ENCODE data around the gene ESPNL.

DNA sequence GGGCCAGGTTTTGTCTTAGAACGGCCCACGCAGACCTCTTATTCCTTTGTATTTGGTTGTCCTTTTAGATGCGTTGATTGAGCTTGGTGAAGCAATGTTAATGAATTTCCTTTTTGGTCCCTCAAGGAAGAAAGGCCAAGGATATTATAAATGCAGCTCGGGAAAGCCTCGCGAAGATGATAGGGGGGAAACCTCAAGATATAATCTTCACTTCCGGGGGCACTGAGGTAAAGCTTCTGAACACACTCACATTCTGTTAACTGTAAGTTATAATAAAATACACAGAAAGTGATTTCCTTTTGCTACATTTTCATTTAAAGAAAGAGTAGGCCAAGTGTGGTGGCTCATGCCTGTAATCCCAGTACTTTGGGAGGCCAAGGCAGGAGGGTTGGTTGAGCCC is 32.2 kb upstream of the ESPNL start:
- TF ChIP-seq, protein P1, sequence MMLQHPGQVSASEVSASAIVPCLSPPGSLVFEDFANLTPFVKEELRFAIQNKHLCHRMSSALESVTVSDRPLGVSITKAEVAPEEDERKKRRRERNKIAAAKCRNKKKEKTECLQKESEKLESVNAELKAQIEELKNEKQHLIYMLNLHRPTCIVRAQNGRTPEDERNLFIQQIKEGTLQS (IDR thresholded peaks at IDR 0.05), result no peak
- TF ChIP-seq, protein P2, sequence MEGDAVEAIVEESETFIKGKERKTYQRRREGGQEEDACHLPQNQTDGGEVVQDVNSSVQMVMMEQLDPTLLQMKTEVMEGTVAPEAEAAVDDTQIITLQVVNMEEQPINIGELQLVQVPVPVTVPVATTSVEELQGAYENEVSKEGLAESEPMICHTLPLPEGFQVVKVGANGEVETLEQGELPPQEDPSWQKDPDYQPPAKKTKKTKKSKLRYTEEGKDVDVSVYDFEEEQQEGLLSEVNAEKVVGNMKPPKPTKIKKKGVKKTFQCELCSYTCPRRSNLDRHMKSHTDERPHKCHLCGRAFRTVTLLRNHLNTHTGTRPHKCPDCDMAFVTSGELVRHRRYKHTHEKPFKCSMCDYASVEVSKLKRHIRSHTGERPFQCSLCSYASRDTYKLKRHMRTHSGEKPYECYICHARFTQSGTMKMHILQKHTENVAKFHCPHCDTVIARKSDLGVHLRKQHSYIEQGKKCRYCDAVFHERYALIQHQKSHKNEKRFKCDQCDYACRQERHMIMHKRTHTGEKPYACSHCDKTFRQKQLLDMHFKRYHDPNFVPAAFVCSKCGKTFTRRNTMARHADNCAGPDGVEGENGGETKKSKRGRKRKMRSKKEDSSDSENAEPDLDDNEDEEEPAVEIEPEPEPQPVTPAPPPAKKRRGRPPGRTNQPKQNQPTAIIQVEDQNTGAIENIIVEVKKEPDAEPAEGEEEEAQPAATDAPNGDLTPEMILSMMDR (IDR thresholded peaks at IDR 0.05; ENCODE audit: low read depth, low read length, missing input control), result no peak
- TF ChIP-seq RAD21 (IDR thresholded peaks at IDR 0.05), result no peak
- TF ChIP-seq JUND (IDR thresholded peaks at IDR 0.05), result no peak
- TF ChIP-seq, protein P3, sequence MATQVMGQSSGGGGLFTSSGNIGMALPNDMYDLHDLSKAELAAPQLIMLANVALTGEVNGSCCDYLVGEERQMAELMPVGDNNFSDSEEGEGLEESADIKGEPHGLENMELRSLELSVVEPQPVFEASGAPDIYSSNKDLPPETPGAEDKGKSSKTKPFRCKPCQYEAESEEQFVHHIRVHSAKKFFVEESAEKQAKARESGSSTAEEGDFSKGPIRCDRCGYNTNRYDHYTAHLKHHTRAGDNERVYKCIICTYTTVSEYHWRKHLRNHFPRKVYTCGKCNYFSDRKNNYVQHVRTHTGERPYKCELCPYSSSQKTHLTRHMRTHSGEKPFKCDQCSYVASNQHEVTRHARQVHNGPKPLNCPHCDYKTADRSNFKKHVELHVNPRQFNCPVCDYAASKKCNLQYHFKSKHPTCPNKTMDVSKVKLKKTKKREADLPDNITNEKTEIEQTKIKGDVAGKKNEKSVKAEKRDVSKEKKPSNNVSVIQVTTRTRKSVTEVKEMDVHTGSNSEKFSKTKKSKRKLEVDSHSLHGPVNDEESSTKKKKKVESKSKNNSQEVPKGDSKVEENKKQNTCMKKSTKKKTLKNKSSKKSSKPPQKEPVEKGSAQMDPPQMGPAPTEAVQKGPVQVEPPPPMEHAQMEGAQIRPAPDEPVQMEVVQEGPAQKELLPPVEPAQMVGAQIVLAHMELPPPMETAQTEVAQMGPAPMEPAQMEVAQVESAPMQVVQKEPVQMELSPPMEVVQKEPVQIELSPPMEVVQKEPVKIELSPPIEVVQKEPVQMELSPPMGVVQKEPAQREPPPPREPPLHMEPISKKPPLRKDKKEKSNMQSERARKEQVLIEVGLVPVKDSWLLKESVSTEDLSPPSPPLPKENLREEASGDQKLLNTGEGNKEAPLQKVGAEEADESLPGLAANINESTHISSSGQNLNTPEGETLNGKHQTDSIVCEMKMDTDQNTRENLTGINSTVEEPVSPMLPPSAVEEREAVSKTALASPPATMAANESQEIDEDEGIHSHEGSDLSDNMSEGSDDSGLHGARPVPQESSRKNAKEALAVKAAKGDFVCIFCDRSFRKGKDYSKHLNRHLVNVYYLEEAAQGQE (IDR thresholded peaks at IDR 0.05), result no peak
- TF ChIP-seq SP1 (IDR thresholded peaks at IDR 0.05), result no peak
- no peak for TF ChIP-seq GABPA (IDR thresholded peaks at IDR 0.05 in 1 of 2, conservative IDR thresholded peaks at IDR 0.05 in 1 of 2)
